Left lung (tissue), 14 donors: ENCODE data around the gene ATF1. TPM values are rescaled to one million over a fixed set of nuclear protein-coding genes. Genes with fewer than 3 reads are reported as not detected.

Source experiments
- ATAC-seq: fragments of 200-7000 bp; cut with Tn5 transposase; one replicate; pipeline ENCODE4 v1.9.1; 2020; ENCODE audit warnings: moderate library complexity
- DNase-seq, 4 donors: peaks; one replicate each; pipeline ENCODE4 v3.0.0-alpha.2; 2013 to 2020
- H3K27ac ChIP-seq, 2 donors: fragments of 200-600 bp; sonication (generic) in 1 of 2; one replicate each; pipeline versions ENCODE4 v1.5.0 to v1.8.0; 2020 to 2021
- H3K27me3 ChIP-seq, 2 donors: fragments of 200-600 bp; sonication (generic) in 1 of 2; one replicate each; pipeline versions ENCODE4 v1.5.0 to v1.8.0; 2020 to 2021
- H3K36me3 ChIP-seq, 2 donors: fragments of 200-600 bp; sonication (generic) in 1 of 2; one replicate each; pipeline versions ENCODE4 v1.5.0 to v1.8.0; 2020 to 2021
- H3K4me1 ChIP-seq, 2 donors: fragments of 200-600 bp; one replicate each; pipeline ENCODE4 v1.8.0; 2021
- H3K4me3 ChIP-seq, 2 donors: fragments of 200-600 bp; sonication (generic) in 1 of 2; one replicate each; pipeline versions ENCODE4 v1.5.0 to v1.8.0; 2020 to 2021; ENCODE audit warnings: mild to moderate bottlenecking in 1 of 2
- H3K9me3 ChIP-seq, 2 donors: fragments of 200-600 bp; sonication (generic) in 1 of 2; one replicate each; pipeline versions ENCODE4 v1.5.0 to v1.8.0; 2020 to 2021
- CTCF ChIP-seq, 2 donors: fragments of 200-600 bp; sonication (generic) in 1 of 2; IDR thresholded peaks; one replicate each; pipeline versions ENCODE4 v1.5.0 to v1.8.0; 2021; ENCODE audit warnings: antibody characterized with exemption in 2 of 2
- intact Hi-C, 2 donors: fragments of 100-400 bp; cut with DNase I; formaldehyde crosslinking; loops; one replicate each; pipeline versions ENCODE4 v1.11.2 to v1.14.2; 2022
- long read RNA-seq, 12 donors: library from polyadenylated mRNA in 2 of 12; unstranded in 2 of 12; transcript quantifications; one replicate each; pipeline ENCODE4 v2.0.0 and lab custom pipeline, GENCODE V29; 2019 to 2026
- polyA plus RNA-seq, 6 donors: library from polyadenylated mRNA; unstranded; fragments of 120-200 nt; gene quantifications; one replicate each; pipeline ENCODE4 v1.2.1, GENCODE V29; 2013; ENCODE audit not compliant: insufficient read length in 6 of 6
- total RNA-seq, 2 donors: library from RNA; stranded (reverse); fragmentation: NEBNext Ultra II Directional; extraction: Animal tissue kit (Norgen Biotek cat#: 25700); gene quantifications; one replicate each; pipeline ENCODE4 v1.2.1, GENCODE V29; 2021
- donor health status: DM: no; HTN: yes; CAD: no.
- donor health status: DM: no; HTN: no; CAD: no.

The ATF1 gene
- total RNA-seq, result 10 to 100 TPM; 33.0 to 34.4 TPM
- polyA plus RNA-seq, result 10 to 100 TPM; 44.5 to 56.4 (median 48.2) TPM
- long read RNA-seq, donor 1, transcript ATF1-201 (7 exons, 2,181 nt), result major isoform, 10 of 16 reads
- long read RNA-seq, donor 1, partial matches to known transcripts, result 6 of 16 reads
- long read RNA-seq, donor 1, other reads (novel, unspliced or antisense), result 0 of 16 reads
- long read RNA-seq, donor 2, transcript ATF1-201 (7 exons, 2,181 nt), result major isoform, 10 of 11 reads
- long read RNA-seq, donor 2, partial matches to known transcripts, result 0 of 11 reads
- long read RNA-seq, donor 2, other reads (novel, unspliced or antisense), result 0 of 11 reads
- long read RNA-seq, donor 3, transcript ATF1-201 (7 exons, 2,181 nt), result major isoform, 9 of 9 reads
- long read RNA-seq, donor 3, partial matches to known transcripts, result 0 of 9 reads
- long read RNA-seq, donor 3, other reads (novel, unspliced or antisense), result 0 of 9 reads
- long read RNA-seq, donor 4, partial matches to known transcripts, result 4 of 8 reads
- long read RNA-seq, donor 4, other reads (novel, unspliced or antisense), result 4 of 8 reads
- long read RNA-seq, donor 5, transcript ATF1-201 (7 exons, 2,181 nt), result major isoform, 14 of 14 reads
- long read RNA-seq, donor 5, partial matches to known transcripts, result 0 of 14 reads
- long read RNA-seq, donor 5, other reads (novel, unspliced or antisense), result 0 of 14 reads
- long read RNA-seq, donor 6, transcript ATF1-201 (7 exons, 2,181 nt), result major isoform, 9 of 9 reads
- long read RNA-seq, donor 6, partial matches to known transcripts, result 0 of 9 reads
- long read RNA-seq, donor 6, other reads (novel, unspliced or antisense), result 0 of 9 reads
- long read RNA-seq, donor 7, transcript ATF1-201 (7 exons, 2,181 nt), result major isoform, 5 of 5 reads
- long read RNA-seq, donor 7, partial matches to known transcripts, result 0 of 5 reads
- long read RNA-seq, donor 7, other reads (novel, unspliced or antisense), result 0 of 5 reads
- long read RNA-seq, donor 8, transcript ATF1-201 (7 exons, 2,181 nt), result major isoform, 6 of 6 reads
- long read RNA-seq, donor 8, partial matches to known transcripts, result 0 of 6 reads
- long read RNA-seq, donor 8, other reads (novel, unspliced or antisense), result 0 of 6 reads
- long read RNA-seq, donor 9, result 0 reads
- long read RNA-seq, donor 10, partial matches to known transcripts, result 1 of 3 reads
- long read RNA-seq, donor 10, other reads (novel, unspliced or antisense), result 1 of 3 reads
- long read RNA-seq, donor 11, partial matches to known transcripts, result 0 of 1 reads
- long read RNA-seq, donor 11, other reads (novel, unspliced or antisense), result 0 of 1 reads
- long read RNA-seq, donor 12, transcript ATF1-201 (7 exons, 2,181 nt), result major isoform, 6 of 6 reads
- long read RNA-seq, donor 12, partial matches to known transcripts, result 0 of 6 reads
- long read RNA-seq, donor 12, other reads (novel, unspliced or antisense), result 0 of 6 reads

- TF ChIP-seq CTCF (IDR thresholded peaks at IDR 0.05), result no peak
- DNase-seq (peak; percentile 89 to 96 (median 94)), ATAC-seq (peak; percentile 88)
- intact Hi-C loops, result no loop called here
- no peaks in the 10 kb centered on the region for H3K27me3 ChIP-seq
- H3K9me3 ChIP-seq, result no peaks in the 10 kb centered on the region
- H3K4me3 ChIP-seq, result peak within 1 kb of the TSS; percentile 97 to 99
- peak within 1 kb of the TSS; percentile 96 to 97 for H3K27ac ChIP-seq
- no peaks in the 10 kb centered on the region for H3K36me3 ChIP-seq
- H3K4me1 ChIP-seq, result peaks cover 7 to 42% of the 10 kb centered on the region in 2 donors
Observed at GRCh38 chr12:50763639-50764285, at the start of gene ATF1. Gene ATF1, plus strand, starts transcription at chr12:50764101. Its CDS starts 16,045 bp downstream, at chr12:50780146.

GRCh38 chr12:50715174-50715573 is 48.7 kb upstream of the ATF1 start:
- no peaks in the 10 kb centered on the region for H3K27me3 ChIP-seq
- H3K27ac ChIP-seq, result no peak overlapping the region
- intact Hi-C loops, result no loop called here
- H3K4me1 ChIP-seq, result no peaks in the 10 kb centered on the region
- no peak for TF ChIP-seq CTCF (IDR thresholded peaks at IDR 0.05)
- DNase-seq (no peak), ATAC-seq (peak; percentile 45)
- no peaks in the 10 kb centered on the region for H3K9me3 ChIP-seq
- peaks cover 0 to 94% of the 10 kb centered on the region in 2 donors for H3K36me3 ChIP-seq
- no peak overlapping the region for H3K4me3 ChIP-seq

DNA sequence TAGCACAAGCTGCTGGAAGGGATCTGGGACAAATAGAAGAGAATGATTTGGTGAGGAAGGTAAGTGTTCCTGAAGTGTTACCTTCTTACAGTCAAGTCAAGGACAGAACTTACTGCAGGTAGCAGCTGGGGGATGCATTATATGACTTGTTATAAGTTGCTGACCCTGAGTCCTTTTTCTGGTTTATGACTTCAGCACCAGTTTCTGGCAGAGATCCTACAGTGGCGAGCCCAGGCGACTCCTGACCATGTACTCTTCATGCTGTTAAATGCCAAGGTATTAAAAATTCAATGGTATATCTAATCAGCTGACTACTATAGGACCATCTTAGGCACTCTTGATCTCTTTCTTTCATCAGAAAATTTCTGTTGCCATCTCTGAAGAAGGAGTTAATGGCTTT is 45.1 kb upstream of the ATF1 start:
- Histone ChIP-seq H3K4me1 (no peaks in the 10 kb centered on the region), H3K27me3 (no peaks in the 10 kb centered on the region), H3K4me3 (no peak overlapping the region), H3K9me3 (no peaks in the 10 kb centered on the region), H3K27ac (no peak overlapping the region), H3K36me3 (peaks cover 0 to 96% of the 10 kb centered on the region in 2 donors)
- intact Hi-C loops, result no loop called here
- ATAC-seq, result no peak
- TF ChIP-seq CTCF (IDR thresholded peaks at IDR 0.05), result no peak
- DNase-seq, result no peak

DNA sequence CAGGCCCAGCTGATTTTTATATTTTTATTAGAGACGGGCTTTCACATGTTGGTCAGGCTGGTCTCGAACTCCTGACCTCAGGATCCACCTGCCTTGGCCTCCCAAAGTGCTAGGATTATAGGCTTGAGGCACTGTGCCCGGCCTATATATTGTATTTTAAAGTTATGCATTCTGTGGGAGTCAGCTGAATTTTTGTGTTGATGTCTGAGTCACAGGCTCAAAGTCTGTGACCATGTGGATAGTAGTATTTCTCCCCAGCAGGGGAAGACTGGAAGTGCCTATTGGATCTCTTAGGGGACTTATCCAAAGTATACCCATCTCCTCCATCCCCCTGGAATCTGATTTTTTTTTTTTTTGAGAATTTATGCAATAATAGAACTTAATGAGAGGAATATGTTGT is 43.8 kb upstream of the ATF1 start:
- peaks cover 0 to 96% of the 10 kb centered on the region in 2 donors for H3K36me3 ChIP-seq
- TF ChIP-seq CTCF (IDR thresholded peaks at IDR 0.05), result no peak
- intact Hi-C loops, result no loop called here

More for the DNA sequence above, 43.8 kb upstream of the ATF1 start:
- no peaks in the 10 kb centered on the region for H3K9me3 ChIP-seq
- no peak overlapping the region for H3K4me3 ChIP-seq
- no peaks in the 10 kb centered on the region for H3K4me1 ChIP-seq
- no peak overlapping the region for H3K27ac ChIP-seq
- DNase-seq (no peak), ATAC-seq (no peak)
- H3K27me3 ChIP-seq, result no peaks in the 10 kb centered on the region
